Measurements from ENCODE around the gene LIPH.

DNA sequence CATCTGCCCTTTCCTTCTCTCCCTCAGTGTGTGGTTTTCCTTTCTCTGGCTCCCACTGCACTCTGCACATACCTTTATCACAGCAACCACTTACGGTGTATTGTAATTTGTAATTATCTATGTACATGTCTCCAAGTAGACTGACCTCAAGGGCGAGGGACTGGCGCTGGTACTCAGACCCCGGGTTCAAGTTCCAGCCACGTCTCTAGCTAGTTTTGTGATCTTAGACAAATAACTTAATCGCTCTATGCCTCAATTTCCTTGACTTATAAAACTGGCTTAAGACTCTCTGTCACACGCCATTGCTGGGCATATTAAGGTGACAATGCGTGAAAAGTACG lies 33.1 kb upstream of the LIPH start:
- TF ChIP-seq EZH2 (IDR thresholded peaks at IDR 0.05; ENCODE audit: insufficient read depth, poor library complexity, severe bottlenecking) (no peak), EZH2phosphoT487 (IDR thresholded peaks at IDR 0.05; ENCODE audit: insufficient read depth, low read depth) (no peak)

Data from GM23248 (cell line).